Adrenal gland (tissue), 5 donors: ENCODE measurements around the gene FGF19.

Experiments used
- CTCF ChIP-seq, 6 experiments: fragments of 450-650 bp in 4 of 6; fragments of 200-600 bp in 2 of 6; sonication (generic) in 1 of 6; IDR thresholded peaks; 1 replicate in 5 of 6; 2 replicates in 1 of 6; pipeline versions ENCODE4 v1.5.1 to v1.8.0; 2016 to 2021; ENCODE audit warnings: antibody characterized with exemption in 6 of 6, mild to moderate bottlenecking in 2 of 6, moderate library complexity in 1 of 6
- POLR2A ChIP-seq, 2 donors: fragments of 450-650 bp; IDR thresholded peaks; one replicate each; pipeline ENCODE4 v1.6.1; 2017; ENCODE audit warnings: antibody characterized with exemption in 2 of 2, mild to moderate bottlenecking in 2 of 2, moderate library complexity in 1 of 2
- donor health status: DM: no; HTN: no; CAD: no.

- TF ChIP-seq CTCF (IDR thresholded peaks at IDR 0.05) (no peak), POLR2A (IDR thresholded peaks at IDR 0.05) (no peak)
Observed at GRCh38 chr11:69650832-69651344, 52.9 kb downstream of the FGF19 start.
